Renal pelvis (tissue), 12 donors: Measurements from ENCODE around the gene PPM1J. TPM values are rescaled to one million over a fixed set of nuclear protein-coding genes. Genes with fewer than 3 reads are reported as not detected.
"Not testable (repeated sequence)": the region's sequence is repeated elsewhere in the genome, so short reads cannot be mapped to it uniquely, and the experiment has no call there.

Experiments used
- DNase-seq: peaks from one replicate; pipeline ENCODE4 v3.0.0-alpha.2; 2013
- long read RNA-seq, 16 experiments: transcript quantifications; one replicate each; lab custom pipeline, GENCODE V29; 2026
- polyA plus RNA-seq, 3 donors: library from polyadenylated mRNA; unstranded; fragments of 120-200 nt; gene quantifications; one replicate each; pipeline ENCODE4 v1.2.1, GENCODE V29; 2013; ENCODE audit not compliant: insufficient read length in 3 of 3

Gene PPM1J, protein sequence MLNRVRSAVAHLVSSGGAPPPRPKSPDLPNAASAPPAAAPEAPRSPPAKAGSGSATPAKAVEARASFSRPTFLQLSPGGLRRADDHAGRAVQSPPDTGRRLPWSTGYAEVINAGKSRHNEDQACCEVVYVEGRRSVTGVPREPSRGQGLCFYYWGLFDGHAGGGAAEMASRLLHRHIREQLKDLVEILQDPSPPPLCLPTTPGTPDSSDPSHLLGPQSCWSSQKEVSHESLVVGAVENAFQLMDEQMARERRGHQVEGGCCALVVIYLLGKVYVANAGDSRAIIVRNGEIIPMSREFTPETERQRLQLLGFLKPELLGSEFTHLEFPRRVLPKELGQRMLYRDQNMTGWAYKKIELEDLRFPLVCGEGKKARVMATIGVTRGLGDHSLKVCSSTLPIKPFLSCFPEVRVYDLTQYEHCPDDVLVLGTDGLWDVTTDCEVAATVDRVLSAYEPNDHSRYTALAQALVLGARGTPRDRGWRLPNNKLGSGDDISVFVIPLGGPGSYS
- polyA plus RNA-seq, result 1 to 10 TPM; 1.3 to 2.0 (median 1.5) TPM
- long read RNA-seq, donor 1, result 0 reads
- long read RNA-seq, donor 2, result 0 reads
- long read RNA-seq, donor 3, partial matches to known transcripts, result 0 of 1 reads
- long read RNA-seq, donor 3, other reads (novel, unspliced or antisense), result 0 of 1 reads
- long read RNA-seq, donor 4, partial matches to known transcripts, result 0 of 2 reads
- long read RNA-seq, donor 4, other reads (novel, unspliced or antisense), result 0 of 2 reads
- long read RNA-seq, donor 5, partial matches to known transcripts, result 0 of 1 reads
- long read RNA-seq, donor 5, other reads (novel, unspliced or antisense), result 0 of 1 reads
- long read RNA-seq, donor 6, partial matches to known transcripts, result 0 of 2 reads
- long read RNA-seq, donor 6, other reads (novel, unspliced or antisense), result 0 of 2 reads
- long read RNA-seq, donor 7, result 0 reads
- long read RNA-seq, donor 8, result 0 reads
- long read RNA-seq, donor 9, result 0 reads
- long read RNA-seq, donor 10, partial matches to known transcripts, result 0 of 1 reads
- long read RNA-seq, donor 10, other reads (novel, unspliced or antisense), result 0 of 1 reads
- long read RNA-seq, donor 11, partial matches to known transcripts, result 0 of 1 reads
- long read RNA-seq, donor 11, other reads (novel, unspliced or antisense), result 0 of 1 reads
- long read RNA-seq, donor 12, partial matches to known transcripts, result 0 of 2 reads
- long read RNA-seq, donor 12, other reads (novel, unspliced or antisense), result 0 of 2 reads
- long read RNA-seq, donor 13, result 0 reads
- long read RNA-seq, donor 14, result 0 reads
- long read RNA-seq, donor 15, result 0 reads
- long read RNA-seq, donor 16, result 0 reads

DNA sequence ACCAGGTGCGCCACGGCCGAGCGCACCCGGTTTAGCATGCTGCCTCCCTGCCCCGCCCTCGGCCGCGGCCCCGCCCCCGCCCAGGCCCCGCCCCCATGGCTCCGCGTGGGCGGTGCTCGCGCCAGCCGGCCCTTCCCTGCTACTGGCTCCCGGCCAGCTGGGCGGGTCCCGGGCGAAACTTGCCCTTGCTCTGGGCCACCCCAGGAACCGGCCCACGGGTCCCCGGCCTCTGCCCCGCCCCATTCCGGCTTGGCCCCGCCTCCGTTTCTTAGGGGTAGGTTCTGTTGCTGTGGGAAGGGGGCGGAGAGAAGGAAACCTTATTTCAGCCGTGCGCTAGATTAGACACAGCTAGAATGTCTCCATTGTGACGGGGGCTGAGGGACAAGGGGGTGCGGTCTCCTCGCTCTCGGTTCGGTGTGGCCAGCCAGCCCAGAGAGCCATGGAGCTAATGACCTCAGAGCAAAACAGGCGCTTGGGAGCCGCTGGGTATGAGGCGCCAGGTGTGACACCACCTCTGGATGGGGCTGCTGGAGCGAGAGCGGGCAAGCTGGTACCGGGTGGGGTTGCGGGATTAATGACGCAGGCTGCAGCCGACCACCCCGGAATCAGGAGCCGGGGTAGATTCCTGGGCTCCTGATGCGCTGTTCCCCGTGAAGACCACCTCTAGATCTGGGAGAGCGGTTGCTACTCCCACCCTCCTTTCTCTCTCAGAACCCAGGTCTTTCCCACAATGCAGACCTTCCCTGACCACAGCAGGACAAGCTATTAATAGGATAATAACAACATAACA, at the start of gene PPM1J:
PPM1J (minus strand) TSS at position 69 of the 790 bp plus-strand sequence; CDS start at position 38, 31 bp downstream.
- peak; percentile 91 for DNase-seq

DNA sequence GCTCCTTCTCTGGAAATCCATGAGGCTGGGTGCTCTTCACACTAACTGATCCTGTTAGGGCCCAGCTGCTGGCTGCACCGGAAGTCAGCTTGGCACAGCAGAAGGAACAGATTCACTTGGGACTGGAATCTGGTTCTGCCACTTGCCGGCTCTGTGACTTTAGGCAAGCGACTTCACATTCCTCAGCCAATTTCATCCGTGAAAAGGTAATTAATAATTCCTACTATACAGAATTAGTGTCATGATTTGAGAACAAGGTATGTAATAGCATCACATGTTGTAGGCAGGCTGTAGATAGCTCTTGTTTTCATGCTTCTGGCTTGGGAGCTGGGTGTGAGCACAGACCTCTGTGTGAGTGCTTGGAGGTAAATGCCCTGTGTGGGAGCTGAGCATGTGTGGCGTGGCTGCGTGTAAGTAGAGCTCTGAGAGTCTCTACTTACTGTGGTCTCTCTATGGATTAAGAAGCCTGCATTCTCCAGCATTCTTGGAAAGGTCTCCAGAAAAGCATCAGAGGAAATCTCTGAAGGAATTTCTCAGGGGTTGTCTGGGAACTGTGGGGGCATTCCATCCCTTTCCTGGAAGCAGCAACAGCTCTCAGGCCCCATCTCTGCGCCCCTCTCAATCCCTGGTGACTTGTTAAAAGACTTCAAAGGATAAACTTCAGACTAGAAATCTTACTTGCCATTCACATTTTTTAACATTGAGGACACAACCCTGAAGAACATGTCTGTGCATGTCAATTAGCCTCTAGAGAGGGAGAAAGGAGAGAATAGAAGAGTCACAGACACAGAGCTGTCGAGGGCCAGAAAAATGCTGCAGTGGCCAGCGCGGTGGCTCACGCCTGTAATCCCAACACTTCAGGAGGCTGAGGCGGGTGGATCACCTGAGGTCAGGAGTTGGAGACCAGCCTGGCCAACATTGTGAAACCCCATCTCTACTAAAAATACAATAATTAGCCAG, 47.7 kb upstream of the PPM1J start:
- DNase-seq, result peak; percentile 37

DNA sequence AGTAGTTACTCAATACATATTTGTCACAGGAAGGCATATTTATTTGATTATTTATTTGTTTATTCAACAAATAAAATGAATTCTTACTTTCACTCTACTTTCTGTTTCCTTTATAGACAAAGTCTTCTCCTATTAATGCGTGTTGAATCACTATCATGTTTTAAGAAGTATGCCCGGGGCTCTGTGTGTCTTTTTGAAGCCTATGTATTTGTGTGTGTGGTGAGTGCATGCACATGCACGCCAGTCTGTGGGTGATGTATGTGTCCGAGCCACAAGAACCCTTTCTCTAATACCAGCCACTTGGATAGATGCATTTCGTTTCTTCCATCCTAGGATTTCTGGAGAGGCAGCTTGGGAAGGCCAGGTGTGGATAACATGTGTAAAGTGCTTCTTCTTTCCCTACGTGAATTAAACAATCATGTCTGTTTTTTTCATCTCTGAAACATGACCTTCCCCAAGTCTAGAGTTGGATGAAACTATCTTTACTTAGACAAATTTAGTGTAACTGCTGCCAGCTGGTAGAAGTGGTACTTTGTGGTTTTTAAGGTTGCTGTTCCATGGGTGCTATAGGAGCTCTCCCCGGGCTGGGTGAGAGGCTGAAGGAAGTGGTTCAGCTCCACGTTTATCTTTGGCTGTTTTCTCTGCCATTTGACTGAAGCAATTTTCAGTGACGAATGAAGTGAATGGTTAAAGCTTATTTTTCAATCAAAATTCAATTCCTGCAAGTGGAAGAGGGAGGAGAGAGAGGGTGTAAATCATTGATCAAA, 46.8 kb upstream of the PPM1J start:
- no peak for DNase-seq

DNA sequence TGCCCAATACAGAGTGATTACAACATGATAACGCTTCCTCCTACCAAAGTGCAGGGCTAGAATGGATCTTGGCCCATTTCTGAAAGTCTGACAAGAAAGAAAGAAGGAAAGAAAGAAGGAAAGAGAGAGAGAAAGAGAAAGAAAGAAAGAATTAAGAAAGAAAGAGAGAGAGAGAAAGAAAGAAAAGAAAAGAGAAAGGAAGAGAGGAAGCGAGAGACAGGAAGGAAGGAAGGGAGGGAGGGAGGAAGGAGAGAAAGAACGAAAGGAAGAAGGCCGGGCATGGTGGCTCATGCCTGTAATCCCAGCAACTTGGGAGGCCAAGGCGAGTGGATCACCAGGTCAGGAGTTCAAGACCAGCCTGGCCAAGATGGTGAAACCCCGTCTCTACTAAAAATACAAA, 44.1 kb upstream of the PPM1J start:
- DNase-seq, result no peak

DNA sequence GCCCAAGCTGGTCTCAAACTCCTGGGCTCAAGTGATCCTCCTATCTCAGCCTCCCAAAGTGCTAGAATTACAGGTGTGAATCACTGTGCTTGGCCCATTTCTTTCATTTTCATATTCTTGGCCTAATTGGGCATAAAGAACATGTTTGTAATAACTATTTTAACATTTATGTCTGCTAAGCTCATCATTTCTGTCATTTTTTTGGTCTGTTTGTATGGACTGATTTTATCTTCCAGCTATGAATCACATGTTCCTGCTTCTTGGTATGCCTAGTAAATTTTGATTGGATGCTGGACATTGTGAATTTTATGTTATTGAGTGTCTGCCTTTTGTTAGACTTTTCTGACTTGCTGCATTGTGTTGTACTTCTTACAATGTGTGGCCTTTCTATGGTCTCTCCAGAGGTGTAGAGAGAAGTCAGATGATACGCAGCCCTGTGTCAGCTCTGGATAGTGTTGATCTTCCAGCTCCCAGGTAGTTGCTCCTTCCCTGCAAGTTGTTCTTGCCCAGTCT, 39.0 kb upstream of the PPM1J start:
- no peak for DNase-seq

DNA sequence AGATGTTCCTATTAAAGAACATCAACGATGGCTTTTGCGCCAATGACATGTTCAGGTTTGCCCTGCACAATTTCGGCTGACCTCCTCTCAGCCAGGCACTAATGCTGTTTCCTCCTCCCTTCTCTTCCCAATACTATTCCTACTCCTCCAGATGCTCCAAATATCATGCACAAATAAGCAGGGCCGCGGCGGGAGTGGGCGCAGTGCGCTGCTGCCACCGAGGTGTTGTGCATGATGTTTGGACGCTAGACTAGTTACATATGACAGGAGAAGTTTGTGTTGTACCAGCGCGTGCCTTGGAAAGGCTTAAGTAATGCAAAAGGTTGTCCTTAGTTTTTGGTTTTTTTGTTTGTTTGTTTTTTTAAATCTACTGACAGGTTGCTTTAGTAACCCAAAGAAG, 33.3 kb upstream of the PPM1J start:
- DNase-seq, result no peak

DNA sequence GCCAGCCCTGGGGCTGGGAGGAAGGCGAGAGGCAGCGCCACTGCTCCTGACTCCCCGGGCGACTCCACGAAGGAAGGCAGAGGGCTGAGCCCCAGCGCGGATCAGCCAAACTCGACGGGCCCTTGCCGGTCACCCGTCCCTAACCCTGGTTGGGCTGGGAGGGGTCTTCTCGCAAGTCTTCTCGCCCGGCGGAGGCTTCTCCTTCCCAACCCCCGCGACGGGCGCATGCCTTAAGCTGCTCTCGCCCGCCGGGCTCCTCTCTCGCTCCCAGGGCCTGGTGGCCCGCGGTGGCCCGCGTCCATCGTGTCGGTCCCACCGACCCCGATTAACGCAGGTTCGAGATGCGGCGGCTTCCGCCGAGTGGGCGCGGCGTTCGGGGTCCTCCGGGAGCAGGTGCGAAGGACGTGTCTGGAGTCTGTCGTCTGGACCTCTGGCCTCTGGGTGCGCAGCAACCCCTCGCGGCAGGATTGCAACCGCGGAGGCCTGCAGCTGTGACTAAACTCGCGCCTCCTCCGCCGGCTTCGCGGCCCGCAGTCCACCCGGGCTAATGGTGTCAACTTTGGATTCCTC, 29.0 kb upstream of the PPM1J start:
- DNase-seq, result no peak

DNA sequence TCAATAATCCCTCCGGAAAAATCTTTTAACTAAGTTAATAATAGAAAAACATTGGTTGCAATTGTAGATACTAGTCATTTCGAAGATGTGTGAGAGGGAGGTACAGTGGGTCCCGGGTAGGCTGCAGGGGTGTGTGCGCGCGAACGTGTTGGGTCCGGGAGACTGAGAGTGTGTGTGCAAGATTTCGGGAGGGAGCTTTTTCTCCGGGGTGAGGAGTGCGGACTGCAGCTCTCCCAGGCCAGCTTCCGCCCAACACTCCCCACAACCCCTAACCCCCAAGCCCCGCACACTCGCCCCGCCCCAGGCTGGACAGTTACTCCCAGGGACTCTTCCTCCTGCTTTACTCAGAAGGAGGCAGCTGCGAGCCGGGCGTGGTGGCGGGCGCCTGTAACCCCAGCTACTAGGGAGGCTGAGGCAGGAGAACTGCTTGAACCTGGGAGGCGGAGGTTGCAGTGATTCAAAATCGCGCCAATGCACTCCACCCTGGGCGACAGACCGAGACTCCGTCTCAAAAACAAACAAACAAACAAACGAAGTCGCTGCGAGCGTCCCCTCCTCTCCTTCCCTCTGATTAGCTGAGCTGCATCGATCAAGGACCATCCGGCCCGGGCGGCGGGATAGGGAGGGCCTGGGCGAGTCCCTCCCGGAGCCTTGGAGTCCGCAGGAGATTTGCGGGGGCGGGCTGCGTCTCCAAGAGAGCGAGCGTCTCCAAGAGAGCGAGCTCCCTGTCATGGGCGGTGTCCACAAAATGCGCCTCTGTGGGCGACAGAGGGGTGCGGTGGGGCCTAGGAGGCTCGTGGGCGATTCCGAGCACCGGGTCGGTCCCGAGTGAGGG, 28.3 kb upstream of the PPM1J start:
- DNase-seq, result no peak

DNA sequence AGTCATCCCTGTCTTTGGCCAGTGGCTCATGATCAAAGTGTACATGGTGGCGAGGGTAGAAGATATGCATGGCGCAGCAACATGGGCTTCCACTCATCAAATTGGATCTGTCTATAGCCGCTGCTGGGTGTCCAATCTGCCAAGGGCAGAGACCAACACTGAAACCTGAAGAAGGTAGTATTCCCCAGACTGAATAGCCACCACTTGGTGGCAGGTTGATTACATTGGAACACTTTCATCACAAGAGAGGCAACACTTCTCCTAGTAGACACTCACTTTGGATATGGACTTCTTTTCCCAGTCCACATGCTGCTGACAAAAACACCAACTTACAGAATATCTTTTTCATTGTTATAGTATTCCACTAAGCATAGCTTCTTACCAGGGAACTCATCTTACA, 22.4 kb upstream of the PPM1J start:
- no peak for DNase-seq

DNA sequence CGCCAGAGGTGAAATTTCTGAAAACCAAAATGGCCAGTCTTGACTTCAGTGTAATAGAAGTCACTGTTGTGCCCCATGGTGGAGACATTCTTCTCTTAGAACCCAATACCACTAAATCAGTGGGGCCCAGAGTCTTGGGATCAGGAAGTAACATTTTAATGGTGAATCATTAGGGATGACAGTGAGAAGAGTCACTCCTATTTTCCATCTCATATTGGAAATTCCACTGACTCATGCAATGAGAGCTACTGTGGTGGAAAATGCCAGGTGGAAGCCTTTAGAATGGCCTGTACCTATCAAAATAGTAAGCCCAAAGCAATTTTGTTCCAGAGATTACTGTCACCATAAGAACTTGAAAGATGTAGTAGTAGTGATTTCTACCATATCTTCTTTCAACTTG, 20.6 kb upstream of the PPM1J start:
- DNase-seq, result no peak

DNA sequence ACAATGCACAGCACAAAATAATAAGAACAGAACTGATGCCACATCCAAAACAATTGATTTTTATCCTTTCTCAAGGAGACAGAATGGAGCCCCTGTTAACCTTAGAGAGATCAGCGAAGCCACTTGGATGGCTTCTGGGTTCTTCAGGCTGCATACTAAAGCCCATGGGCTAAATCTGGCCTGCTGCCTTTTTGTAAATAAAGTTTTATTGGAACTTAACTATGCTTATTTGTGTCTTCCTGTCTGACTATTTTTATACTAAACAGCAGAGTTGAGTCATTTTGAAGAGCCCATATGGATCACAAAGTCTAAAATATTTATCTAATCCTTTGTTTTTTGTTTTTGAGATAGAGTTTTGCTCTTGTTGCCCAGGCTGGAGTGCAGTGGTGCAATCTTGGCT, 16.3 kb upstream of the PPM1J start:
- DNase-seq, result no peak

DNA sequence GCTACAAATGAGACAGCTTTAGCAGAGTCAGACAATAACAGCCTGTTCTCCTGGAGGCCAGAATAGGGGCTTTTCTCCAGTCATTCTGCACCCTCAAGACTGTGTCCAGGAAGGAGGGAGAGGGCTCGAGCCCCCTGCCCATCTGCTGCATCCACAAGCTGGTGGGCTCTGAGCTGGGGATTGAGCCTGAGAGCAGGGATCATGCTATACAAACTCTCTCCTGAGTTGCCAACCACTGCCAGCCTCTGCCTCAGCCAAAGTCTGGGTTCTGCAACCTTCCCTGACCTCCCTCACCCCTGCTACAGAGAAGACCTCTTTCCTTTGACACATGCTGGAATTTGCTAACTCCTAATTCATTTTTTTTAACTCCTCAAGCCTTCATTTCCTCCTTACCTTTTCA, 14.8 kb upstream of the PPM1J start:
- DNase-seq, result no peak

DNA sequence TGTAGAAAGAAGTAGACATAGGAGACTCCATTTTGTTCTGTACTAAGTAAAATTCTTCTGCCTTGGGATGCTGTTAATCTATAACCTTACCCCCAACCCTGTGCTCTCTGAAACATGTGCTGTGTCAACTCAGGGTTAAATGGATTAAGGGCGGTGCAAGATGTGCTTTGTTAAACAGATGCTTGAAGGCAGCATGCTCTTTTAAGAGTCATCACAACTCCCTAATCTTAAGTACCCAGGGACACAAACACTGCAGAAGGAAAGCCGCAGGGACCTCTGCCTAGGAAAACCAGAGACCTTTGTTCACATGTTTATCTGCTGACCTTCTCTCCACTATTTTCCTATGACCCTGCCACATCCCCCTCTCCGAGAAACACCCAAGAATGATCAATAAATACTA, 13.9 kb upstream of the PPM1J start:
- DNase-seq, result not testable (repeated sequence)

DNA sequence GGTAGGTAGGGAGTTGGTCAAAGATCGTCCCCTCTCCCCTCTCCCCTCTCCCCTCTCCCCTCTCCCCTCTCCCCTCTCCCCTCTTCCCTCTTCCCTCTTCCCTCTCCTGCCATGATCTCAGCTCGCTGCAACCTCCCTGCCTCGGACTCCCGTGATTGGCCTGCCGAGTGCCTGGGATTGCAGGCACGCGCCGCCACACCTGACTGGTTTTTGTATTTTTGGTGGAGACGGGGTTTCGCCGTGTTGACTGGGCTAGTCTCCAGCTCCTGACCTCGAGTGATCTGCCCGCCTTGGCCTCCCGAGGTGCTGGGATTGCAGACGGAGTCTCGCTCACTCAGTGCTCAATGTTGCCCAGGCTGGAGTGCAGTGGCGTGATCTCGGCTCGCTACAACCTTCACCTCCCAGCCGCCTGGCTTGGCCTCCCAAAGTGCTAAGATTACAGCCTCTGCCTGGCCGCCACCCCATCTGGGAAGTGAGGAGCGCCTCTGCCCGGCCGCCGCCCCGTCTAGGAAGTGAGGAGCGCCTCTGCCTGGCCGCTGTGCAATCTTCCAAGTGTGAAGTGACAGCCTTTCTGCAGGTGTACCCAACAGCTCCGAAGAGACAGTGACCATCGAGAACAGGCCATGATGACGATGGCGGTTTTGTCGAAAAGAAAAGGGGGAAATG, 13.3 kb upstream of the PPM1J start:
- DNase-seq, result not testable (repeated sequence)

DNA sequence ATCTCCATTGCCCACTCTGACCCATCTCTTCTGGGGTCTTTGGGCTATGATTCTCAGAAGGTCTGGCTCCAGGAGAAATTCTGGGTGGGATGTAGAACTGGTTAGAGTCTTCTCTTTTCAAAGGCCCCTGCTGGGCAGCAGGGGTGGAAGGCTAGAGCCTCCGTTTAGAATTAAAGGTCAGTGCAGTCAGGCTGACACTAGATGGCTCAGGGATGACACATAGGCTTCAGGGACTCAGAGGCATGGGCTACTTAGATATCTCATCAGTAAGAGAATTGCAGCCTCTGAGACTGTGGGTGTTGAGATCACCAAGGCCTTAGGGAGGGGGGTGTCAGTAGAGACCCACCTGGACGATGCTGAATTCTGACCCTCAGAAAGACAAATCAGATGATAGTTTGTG, 12.6 kb upstream of the PPM1J start:
- DNase-seq, result no peak

DNA sequence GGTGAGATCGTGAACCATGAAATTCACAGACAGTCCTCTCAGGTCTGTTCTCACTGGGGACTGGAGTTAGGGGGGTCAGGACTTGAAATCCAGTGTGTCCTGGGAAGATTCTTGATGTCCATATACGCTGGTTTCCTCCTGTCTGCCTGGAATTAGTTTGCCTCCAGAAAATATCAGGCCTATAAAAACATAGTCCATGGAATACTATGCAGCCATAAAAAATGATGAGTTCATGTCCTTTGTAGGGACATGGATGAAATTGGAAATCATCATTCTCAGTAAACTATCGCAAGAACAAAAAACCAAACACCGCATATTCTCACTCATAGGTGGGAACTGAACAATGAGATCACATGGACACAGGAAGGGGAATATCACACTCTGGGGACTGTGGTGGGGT, 9.1 kb upstream of the PPM1J start:
- DNase-seq, result not testable (repeated sequence)

DNA sequence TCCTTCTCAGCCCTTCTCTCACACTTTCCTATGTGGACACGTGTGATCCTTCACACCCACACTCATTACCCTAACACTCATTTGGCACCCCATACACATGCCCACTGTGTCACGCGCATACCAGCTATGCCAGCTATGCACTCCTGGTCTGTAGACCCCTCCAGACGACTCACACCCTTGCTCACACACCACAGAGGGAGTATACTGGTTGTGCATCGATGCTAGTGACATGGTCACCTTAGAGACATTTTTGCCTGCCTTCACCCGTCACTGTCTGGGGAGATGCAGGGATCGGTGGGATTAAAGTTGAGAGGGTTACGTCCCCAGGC, 8.3 kb upstream of the PPM1J start:
- no peak for DNase-seq
